Left forelimb (tissue), 1 donor: ENCODE results near the gene CER1.
A peak's percentile ranks its signal among the peaks of the same experiment; 100 is the strongest.

Experiments used
- DNase-seq: peaks from one replicate; pipeline ENCODE4 v3.0.0-alpha.2; 2018; ENCODE audit warnings: low spot score

Gene CER1, protein sequence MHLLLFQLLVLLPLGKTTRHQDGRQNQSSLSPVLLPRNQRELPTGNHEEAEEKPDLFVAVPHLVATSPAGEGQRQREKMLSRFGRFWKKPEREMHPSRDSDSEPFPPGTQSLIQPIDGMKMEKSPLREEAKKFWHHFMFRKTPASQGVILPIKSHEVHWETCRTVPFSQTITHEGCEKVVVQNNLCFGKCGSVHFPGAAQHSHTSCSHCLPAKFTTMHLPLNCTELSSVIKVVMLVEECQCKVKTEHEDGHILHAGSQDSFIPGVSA

DNA sequence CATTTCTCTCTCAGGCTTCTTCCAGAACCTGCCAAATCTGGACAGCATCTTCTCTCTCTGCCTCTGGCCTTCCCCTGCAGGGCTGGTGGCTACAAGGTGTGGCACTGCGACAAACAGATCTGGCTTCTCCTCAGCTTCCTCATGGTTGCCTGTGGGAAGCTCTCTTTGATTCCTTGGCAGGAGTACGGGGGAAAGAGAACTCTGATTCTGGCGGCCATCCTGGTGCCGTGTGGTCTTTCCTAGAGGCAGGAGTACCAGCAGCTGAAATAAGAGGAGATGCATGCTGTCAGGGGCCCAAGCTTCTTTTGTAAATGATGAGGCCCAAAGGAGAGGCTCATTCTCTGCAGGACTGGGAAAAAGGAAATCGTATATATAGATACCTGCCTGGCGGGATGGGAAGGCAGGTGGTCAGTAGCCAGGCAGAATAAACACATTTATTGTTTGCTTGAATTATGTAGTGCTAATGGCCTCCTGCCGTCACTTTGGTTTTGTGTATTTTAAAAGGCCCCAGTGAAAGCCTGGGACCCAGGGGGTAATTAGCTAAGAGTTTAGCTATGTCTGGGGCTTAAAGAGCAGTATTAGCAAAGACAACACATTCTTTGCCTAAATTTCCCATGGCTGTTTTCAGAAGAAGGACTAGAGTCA lies at the start of gene CER1:
Gene CER1, minus strand, starts transcription at position 343 of the 645 bp plus-strand sequence. Its CDS starts 61 bp downstream, at position 282.
- DNase-seq: no peak

DNA sequence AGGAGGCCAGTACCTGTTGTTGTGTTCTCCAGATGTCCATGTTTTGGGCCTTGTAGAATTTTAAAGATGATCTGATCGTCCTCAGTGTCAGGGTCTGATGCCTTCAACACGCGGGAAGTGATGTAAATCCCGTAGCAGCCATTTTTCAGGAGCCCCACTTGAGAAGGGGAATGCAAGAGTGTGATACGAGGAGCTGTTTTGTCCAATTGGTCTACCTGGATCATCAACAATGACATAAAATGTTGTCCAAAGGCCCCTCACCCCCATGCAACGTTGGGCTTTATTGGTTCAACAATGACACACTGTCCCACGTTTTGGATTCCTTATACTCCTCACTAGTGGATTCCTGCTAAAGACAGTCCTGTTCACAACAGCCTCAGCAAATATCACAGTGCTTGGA lies 48.1 kb upstream of the CER1 start:
- DNase-seq: no peak

DNA sequence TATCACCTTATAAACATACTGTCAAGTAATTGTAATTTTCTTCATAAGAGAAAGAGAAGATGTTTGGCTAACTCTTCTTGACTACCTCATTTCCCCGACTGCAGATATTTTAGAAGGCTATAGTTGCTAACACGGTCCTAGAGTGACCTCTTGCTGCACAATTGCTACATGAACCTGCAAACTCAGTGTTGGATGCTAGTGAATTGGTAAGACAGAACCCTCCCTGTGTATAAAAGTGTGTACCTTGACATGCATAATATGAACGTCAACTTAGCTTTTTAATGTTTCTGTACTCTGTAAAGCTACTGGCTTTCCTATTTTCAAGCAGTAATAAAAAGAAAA lies 46.7 kb upstream of the CER1 start:
- no peak for DNase-seq

DNA sequence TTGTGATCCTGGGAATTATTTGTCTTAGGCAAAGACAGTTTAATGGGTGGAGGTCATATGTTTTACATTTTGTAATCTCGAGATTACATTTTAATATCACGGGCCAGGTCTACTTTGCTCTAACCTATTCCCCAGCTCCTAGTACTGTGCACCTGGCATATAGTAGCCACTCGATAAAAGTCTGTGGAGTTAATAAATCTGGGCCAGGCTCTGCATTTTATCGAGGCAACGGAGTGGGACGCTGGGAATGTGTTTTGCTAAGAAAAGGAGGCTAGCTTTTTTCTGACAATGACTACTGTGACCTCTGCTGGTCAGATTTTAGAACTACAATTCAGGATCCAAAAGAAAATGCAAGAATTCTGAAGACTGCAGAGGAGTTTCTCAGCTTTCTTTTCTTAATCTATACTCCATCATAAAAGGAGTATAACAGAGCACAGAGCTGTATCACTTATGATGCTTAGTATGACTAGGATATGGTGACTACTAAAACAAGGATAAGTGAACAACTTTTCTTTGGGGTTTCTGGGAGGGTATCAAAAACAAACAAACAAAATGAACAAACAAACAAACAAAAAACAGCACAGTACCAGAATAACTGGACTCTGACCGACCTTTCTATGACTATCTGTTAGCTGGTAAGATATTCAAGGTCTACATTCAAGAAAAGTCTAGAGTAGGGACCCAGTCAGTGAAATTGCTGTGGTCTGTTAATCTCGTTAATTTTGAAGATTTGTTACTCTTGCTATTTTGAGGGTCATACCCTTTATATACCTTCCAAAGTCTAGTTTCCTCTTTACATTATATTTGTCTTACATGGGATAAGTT lies 46.1 kb upstream of the CER1 start:
- DNase-seq: no peak

DNA sequence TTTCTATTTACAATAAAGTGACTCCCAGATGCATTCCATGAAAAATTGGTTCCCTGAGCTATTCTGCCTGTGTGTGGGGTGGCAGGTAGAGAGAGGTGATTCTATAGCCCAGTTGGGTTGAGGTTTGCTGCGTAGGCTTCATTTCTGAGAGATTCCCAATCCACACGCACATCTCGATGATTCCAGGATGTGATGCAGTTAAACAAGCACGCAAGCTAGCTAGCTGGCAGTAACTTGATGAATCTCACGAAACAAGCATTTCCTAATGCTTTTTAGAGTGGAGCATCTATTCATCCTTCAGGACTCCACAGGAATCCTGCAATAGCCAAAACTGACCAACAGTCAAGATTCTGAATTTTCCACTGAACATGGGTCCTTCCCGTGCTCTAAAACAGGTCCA lies 43.8 kb upstream of the CER1 start:
- no peak for DNase-seq

DNA sequence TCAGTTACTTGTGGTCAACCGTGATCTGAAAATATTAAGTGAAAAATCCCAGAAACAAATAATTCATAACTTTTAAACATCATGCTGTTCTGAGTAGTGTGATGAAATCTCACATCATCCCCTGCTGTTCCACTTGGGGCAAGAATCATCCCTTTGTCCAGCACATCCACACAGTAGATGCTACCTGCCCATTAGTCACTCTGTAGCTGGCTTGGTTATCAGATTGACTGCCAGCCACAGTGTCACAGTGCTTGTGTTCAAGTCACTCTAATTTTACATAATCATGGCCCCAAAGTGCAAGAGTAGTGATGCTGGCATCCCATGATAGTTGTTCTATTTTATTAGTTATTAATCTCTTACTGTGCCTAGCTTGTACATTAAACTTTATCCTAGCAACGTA lies 39.1 kb upstream of the CER1 start:
- no peak for DNase-seq

DNA sequence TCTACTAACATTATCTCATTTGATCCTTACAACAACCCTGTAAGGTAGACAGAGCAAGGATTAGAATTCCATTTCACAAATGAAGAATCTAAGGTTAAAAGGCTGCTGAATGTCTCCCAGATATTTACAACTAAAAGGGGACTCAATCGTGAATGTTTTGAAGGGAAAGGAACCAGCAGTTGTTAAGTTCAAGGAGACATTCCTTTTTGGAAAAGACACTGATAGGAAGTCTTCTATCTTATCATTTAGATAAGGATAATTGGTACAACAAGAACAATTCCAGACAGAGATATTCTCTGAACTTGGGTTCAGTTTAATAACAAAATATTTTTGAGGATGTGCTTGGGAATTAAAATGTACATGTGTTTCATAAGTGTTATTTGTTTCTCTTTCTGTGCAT lies 37.5 kb upstream of the CER1 start:
- no peak for DNase-seq

DNA sequence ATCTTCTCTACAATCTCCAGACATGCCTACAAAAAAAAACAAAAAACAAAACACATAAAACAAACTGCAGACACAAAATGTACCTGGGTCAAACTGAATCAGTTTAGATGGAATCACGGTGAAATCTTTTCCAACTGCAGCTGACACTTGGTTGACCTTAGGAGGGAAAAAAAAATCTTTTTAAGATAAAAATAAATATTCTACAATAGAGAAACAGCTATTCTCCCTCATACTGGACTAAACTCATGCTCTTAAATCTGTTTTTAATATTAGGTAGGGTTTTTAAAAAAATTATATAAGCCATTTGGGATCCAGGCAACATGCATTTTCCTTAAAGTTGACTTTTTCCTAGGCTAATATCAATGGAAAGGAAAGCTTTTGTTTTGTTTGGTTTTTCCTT lies 33.8 kb upstream of the CER1 start:
- no peak for DNase-seq

DNA sequence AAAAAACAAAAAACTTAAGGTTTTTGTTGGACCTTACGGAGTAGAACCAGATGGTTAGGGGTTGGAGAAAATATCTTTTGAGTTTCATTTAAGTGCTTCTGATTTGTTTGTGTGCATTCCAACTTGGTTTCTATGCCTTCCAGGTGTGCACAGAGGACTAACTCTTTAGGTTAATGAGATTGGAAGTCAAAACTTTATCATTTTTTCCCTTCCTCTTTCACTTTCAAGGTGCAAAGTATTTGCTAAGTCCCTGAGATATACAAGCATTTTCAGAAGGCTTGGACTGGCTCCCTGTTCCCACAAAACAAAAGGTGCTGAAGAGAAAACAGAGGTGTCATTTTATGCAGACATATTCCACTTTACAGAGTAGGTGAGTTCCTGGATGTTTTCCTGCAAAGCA lies 30.3 kb upstream of the CER1 start:
- no peak for DNase-seq

DNA sequence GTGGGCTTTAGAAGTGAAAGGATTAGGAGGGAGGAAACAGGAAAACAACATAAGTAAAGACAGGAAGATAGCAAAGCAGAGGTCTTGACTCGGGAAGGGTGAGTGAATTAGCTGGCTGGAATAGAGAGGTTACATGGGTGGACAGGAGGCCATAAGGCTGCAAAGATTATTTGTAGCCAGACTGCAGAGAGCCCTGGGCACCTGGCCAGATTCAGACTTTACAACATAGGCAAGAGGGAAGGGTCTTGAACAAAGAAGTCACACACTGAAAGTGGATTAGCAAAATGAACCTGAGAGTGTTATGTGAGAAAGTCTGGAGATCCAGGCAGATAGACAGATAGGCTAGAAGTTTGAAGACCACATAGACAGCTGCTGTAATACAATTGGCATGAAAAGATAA lies 29.7 kb upstream of the CER1 start:
- no peak for DNase-seq

DNA sequence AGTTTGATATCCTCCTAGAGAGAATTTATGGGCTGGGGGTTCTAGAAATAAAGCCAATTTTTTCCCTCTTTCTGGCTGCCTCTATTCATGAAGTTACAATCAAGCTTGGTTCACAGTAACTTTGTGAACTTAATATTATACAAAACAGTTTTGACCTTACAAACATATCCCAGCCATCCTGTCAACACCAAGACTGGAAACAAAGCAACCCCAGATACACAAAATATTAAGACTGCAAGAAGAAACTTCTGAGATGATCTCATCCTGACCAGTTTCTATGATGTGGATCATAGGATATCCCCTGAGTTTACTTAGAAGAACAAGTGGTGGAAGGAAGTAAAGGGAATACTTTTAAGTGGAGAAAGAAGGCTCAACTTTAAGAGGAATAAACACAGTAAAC lies 28.3 kb upstream of the CER1 start:
- DNase-seq: no peak

DNA sequence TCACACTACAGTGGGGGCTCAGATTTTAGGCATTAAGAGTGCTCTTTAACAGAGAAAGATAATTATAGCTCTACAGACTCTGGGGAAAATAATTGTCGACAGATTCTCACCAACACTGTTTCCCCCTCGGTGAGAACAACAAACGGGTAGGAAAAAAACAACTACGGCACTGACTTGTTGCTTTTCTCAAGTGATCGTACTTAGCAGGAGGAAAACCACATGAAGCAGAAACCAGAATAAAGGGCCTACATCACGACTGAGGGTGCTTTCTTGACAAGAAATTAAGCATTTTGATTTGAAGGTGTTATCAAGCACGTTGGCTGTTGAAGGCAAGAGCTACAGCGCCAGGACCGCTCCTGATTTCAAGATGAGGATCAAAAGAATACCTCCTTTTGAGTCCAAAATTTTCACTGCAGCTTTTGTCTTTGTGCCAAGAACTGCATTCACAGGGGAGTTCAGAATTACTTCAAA lies 27.2 kb upstream of the CER1 start:
- no peak for DNase-seq

DNA sequence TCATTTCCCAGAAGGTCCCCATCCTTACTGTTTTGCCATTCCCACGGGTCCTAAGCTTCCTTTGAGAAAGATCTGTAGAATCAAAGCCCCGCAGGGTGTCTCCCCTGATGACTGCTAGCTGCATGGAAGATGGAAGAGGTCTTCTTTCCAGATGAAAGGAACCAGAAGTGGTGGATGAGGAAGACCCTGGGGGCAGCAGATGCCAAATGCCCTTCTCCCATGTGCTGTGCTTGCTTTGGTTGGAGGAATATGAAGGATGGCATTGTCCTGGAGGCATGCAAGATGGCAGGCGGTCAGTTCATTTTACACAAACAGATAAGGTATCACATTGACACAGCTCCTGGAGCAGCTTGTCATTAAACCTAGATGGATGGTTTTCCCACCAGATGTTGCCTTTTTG lies 25.8 kb upstream of the CER1 start:
- DNase-seq: no peak

DNA sequence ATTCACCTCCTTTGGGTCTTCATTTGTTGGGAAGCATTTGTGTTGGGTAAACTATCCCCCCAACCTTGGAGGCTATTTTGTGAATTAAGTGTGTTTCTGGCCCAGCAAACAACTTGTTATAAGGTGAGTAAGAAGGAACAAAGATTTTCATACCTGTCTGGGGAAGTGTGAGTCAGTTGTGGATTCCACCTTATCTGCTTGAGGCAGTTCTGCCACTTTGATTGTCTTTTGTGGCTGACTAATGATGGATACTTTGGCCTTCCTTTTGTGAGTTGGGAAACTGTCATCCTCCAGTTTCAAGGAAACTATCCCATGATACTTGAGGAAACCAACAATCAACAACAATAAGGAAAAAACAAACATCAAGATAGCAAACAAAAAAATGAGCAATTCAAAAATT lies 24.6 kb upstream of the CER1 start:
- DNase-seq: no peak

DNA sequence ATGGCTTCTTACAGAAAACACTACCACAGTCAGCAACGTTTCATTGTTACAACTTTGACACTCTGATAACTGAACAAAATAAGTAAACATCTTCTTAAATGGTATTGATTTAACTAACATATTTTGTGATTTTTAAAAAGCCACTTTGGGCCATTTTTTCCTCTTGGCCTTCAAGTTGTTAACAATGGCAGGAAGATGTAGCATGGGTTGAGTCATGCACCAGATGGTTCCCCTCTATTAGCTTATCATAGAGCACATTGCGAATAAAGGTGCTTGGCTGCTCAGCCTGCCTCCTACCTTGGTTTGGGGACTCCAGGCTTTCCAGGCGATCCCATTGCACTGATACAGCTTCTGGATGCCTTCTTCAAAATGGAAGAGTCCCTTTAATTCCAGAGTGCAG lies 24.1 kb upstream of the CER1 start:
- no peak for DNase-seq

DNA sequence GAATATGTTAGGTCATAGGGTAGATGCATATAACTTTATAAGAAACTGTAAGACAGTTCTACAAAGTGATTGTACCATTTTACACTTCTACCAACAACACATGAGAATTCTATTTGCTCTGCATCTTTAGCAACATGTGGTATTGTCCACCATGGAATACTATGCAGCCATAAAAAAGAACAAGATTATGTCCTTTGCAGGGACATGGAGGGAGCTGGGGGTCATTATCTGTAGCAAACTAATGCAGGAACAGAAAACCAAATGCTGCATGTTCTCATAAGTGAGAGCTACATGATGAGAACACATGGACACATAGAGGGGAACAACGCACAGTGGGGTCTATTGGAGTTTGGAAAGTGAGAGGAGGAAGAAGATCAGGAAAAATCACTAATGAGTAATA lies 22.2 kb upstream of the CER1 start:
- DNase-seq: no peak

DNA sequence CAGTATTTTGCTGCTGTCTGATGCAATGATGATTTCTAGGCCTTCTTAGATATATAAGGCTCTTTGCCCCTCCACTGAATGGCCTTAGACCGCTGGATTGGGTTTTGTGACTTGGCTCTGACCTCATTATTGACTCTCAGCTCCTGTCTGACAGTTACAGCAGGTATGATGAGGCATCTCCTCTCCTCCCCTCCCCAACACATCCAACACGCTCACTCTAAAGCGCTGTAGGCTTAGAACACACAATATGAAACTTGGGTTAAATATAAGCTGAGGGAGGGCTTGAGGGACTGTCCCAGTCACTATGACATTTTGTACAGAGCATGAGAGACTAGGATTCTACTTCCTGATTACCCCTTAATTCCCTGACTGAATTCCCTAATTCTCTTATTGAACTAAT lies 18.8 kb upstream of the CER1 start:
- DNase-seq: no peak

DNA sequence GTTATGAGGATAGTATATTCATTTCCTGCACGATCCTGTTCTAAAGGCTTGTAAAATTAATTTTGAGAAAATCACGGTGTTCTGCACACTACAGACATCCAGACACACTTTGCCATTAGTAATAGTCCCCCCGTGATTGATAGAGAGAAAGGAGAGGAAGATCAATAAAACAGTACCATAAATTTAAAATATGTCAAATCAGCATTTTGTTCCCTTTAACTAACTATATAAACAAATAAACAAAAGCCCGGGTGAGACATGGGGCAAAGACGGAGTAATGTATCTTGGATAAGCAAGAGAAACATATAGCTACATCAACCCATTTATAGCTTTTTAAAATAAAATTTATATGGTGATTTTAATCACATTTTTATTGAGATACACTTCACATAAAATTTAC lies 10.6 kb upstream of the CER1 start:
- DNase-seq: no peak

DNA sequence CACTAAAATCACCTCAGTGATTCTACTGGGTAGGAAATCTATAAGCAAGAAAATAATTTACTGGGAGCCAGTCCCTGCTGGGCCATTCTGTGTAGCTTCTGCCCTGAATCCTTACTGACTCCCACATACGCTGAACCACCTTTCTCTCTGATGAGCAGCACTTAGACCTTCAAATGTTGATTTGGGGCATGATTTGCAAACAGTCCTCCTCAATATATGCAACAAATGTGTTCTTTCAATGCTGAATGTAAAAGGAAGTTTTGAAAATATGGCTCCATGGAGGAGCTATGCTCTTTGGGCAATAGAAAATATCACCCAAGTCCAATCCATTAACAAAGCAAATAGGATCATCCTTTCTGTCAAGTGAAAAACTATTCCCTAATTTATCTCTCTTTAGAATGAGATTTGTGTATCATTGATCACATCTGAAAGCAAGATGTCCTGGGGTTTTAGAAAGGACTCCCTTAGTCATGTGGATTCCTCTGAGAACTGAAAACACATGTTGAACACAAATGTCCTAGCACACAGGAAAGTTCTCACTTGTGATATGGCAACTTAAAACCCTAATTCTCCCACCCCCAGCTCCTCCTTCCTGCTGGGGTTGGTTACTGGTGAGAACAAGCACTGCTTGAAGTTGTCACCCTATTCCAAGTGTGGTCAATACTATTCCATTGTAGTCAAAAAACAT lies 8.9 kb upstream of the CER1 start:
- DNase-seq: no peak

DNA sequence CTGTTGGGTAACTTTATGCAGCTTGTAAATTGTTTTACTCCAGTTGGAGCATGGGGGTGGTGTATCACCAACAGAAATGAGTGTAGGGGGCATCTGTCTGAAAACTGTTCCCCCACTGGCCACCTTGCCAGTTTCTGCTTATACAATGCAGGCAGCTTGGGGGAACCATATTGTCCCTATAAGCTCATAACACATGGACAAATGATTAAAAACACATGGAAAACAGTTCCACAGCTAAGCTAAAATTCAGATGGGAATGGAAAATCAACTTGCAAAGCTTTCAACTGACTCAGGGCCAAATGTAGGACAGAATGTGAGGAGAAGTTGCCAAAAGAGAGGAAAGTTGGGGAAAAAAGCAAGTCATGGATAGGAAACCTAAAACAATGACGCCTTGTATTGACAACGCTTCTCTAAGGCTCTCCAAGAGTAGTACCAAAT lies 7.9 kb upstream of the CER1 start:
- DNase-seq: peak; percentile 75

DNA sequence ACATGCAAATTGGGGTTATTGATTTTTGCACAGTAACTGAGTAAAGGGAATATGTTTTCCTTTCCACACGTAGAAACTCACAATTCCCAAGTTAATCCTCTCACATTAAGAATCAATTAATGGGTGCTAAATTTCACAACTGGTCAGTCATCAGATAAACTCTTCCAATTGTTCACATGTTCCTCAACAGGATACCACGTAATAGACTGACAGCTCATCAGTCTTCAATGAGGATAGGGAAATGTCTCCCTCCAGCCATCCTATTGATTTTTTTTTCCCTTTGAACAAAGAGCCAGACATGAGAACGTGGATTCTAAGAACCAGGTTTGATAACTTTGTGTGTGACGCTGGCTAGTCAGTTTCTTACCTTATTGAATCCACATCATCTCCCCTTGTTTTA lies 768 bp upstream of the CER1 start:
- DNase-seq: no peak

DNA sequence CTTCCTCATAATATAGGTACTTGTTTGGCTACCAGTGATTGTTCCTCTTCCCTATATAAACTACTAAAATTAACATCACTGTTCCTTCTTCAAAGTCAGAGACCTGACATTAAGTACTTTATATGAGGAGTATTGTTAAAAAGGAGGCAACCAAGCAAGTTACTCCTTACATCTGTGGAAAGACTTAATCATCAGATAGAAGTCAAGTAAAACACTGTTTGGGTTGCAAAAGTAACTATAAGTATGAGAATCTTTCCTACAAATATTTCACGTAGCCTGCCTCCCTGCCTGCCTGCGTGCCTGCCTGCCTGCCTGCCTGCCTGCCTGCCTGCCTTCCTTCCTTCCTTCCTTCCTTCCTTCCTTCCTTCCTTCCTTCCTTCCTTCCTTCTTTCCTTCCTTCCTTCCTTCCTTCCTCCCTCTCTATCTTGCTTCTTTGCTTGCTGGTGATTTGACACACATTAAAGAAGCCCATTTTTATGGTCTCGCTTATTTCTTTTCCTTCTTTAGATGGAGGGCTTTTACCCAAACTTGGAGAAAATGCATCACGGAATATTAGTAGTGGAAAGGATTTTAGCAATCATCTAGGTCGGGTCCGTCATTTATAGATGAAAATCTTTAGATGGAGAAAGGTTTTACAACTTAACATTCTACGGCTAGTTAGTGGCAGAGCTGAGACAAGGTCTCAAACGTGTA lies 3.2 kb downstream of the CER1 start:
- DNase-seq: no peak
